GM12873 (cell line): Measurements from ENCODE around the gene EXOSC5.

Experiments used
- CTCF ChIP-seq: IDR thresholded peaks from 2 replicates; pipeline ENCODE4 v1.5.1; 2012; ENCODE audit warnings: low read depth, mild to moderate bottlenecking, moderate library complexity, low read length, control low read depth; ENCODE audit not compliant: insufficient read depth; ENCODE audit errors: missing control alignments

The EXOSC5 gene

GRCh38 chr19:41398598-41398997, 1.4 kb upstream of the EXOSC5 start:
- no peak for TF ChIP-seq CTCF

GRCh38 chr19:41398050-41398418, 875 bp upstream of the EXOSC5 start:
- TF ChIP-seq CTCF, result no peak

GRCh38 chr19:41395355-41395754, 1.8 kb downstream of the EXOSC5 start:
- no peak for TF ChIP-seq CTCF

GRCh38 chr19:41392775-41393174, 4.4 kb downstream of the EXOSC5 start:
- no peak for TF ChIP-seq CTCF

- TF ChIP-seq CTCF, result no peak
Observed at GRCh38 chr19:41391618-41392017, 5.5 kb downstream of the EXOSC5 start.

- TF ChIP-seq CTCF, result no peak
Observed at GRCh38 chr19:41386442-41386841, 10.7 kb downstream of the EXOSC5 start.

- TF ChIP-seq CTCF, result no peak
Observed at GRCh38 chr19:41384351-41384750, 12.8 kb downstream of the EXOSC5 start.
